ENCODE results near the gene MMP17.

The MMP17 gene

DNA sequence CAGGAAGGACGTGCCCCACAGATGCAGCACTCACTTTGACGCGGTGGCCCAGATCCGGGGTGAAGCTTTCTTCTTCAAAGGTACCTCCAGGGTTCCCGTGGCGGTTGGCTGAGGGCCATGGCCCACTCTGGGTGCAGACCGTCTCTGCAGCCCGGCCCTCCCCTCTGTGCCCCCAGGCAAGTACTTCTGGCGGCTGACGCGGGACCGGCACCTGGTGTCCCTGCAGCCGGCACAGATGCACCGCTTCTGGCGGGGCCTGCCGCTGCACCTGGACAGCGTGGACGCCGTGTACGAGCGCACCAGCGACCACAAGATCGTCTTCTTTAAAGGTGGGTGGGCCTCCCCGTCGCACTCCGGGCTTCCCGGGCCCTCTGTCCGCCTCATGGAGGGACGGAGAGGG, 16.9 kb downstream of the MMP17 start:
- no peak for DNase-seq (ENCODE audit: low read depth)
- TF ChIP-seq, protein P1, sequence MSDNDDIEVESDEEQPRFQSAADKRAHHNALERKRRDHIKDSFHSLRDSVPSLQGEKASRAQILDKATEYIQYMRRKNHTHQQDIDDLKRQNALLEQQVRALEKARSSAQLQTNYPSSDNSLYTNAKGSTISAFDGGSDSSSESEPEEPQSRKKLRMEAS (IDR thresholded peaks at IDR 0.05; ENCODE audit: low read depth, low read length), result no peak
- TF ChIP-seq, protein P2, sequence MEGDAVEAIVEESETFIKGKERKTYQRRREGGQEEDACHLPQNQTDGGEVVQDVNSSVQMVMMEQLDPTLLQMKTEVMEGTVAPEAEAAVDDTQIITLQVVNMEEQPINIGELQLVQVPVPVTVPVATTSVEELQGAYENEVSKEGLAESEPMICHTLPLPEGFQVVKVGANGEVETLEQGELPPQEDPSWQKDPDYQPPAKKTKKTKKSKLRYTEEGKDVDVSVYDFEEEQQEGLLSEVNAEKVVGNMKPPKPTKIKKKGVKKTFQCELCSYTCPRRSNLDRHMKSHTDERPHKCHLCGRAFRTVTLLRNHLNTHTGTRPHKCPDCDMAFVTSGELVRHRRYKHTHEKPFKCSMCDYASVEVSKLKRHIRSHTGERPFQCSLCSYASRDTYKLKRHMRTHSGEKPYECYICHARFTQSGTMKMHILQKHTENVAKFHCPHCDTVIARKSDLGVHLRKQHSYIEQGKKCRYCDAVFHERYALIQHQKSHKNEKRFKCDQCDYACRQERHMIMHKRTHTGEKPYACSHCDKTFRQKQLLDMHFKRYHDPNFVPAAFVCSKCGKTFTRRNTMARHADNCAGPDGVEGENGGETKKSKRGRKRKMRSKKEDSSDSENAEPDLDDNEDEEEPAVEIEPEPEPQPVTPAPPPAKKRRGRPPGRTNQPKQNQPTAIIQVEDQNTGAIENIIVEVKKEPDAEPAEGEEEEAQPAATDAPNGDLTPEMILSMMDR (IDR thresholded peaks at IDR 0.05; ENCODE audit: low read depth, low read length), result no peak
- TF ChIP-seq MYC (IDR thresholded peaks at IDR 0.05; ENCODE audit: low read depth, low read length), result no peak
- no peak for TF ChIP-seq POLR2A (IDR thresholded peaks at IDR 0.05; ENCODE audit: extremely low read depth, insufficient read length)
- H3K4me3 ChIP-seq (ENCODE audit: low read depth, low read length), result no peak overlapping the region

DNA sequence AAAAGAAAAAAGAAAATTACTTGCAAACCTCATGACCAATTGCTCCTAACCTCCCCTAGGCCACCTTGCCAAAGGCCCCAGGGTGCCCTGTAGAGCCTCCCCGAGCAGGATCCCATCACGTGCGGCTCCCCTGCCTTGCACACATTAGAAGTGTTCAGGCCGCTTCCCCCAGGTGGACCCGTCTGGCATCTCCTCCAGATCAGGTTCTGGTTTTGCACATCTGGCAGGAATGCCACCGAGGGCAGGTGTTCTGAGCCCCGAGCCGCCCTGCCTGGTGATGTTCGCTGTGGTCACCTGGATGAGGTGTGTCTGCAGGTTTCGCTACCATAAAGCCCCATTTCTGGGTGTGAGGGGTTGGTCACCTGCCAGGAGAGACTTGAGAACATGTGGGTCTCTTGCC, 19.3 kb downstream of the MMP17 start:
- TF ChIP-seq POLR2A (IDR thresholded peaks at IDR 0.05; ENCODE audit: extremely low read depth, insufficient read length), result no peak
- no peak for DNase-seq (ENCODE audit: low read depth)
- no peak overlapping the region for H3K4me3 ChIP-seq (ENCODE audit: low read depth, low read length)

DNA sequence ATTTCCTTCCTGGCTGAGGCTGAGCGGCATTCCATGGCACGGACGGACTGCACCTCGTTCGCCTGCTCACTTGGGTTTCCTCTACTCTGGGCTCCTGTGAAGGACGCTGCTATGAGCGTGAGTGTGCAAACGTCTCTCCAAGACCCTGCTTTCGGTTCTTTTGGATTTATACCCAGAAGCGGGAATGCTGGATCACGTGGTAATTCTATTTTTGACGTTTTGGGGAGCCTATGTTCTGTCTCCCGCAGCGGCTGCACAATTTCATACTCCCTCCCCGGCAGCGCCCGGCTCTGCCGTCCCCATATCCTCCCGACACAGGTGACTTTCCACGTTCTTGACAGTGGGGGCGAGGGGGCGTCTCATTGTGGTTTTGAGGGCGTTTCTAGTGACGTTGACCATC, 20.6 kb downstream of the MMP17 start:
- TF ChIP-seq, protein P2 (IDR thresholded peaks at IDR 0.05; ENCODE audit: low read depth, low read length), result no peak
- TF ChIP-seq POLR2A (IDR thresholded peaks at IDR 0.05; ENCODE audit: extremely low read depth, insufficient read length) (no peak), MYC (IDR thresholded peaks at IDR 0.05; ENCODE audit: low read depth, low read length) (no peak)
- TF ChIP-seq, protein P1 (IDR thresholded peaks at IDR 0.05; ENCODE audit: low read depth, low read length), result no peak
- DNase-seq (ENCODE audit: low read depth), result no peak
- H3K4me3 ChIP-seq (ENCODE audit: low read depth, low read length), result no peak overlapping the region

DNA sequence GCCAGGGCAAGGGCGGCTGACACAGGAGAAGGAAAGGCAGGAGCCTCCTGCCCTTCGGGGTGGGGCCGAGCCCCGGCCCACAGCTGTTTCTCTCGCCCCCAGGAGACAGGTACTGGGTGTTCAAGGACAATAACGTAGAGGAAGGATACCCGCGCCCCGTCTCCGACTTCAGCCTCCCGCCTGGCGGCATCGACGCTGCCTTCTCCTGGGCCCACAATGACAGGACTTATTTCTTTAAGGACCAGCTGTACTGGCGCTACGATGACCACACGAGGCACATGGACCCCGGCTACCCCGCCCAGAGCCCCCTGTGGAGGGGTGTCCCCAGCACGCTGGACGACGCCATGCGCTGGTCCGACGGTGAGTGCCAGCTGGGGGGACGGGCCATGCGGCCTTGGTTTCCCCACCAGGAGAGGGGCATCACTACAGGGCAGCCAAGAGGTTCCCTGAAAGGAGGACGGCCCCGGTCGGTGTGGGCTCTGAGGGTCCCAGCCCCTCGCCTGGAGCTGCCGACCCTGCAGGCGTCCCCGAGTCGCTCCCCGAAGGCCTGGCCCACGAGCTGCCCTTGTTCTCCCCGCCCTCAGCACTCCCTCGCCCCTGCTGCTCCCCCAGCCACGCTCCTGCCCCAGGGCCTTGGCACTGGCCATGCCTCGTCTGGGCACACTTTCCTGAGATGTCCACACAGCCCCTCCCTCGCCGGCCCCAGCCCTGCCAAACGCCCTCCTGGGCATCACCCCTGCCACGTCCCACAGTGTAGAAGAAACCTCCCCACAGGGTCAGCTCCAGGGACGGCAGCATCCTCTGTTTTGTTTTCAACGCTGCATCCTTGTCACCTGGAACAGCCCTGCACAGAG, 21.7 kb downstream of the MMP17 start:
- no peak overlapping the region for H3K4me3 ChIP-seq (ENCODE audit: low read depth, low read length)
- no peak for DNase-seq (ENCODE audit: low read depth)
- TF ChIP-seq, protein P2 (IDR thresholded peaks at IDR 0.05; ENCODE audit: low read depth, low read length), result no peak
- TF ChIP-seq MYC (IDR thresholded peaks at IDR 0.05; ENCODE audit: low read depth, low read length) (no peak), POLR2A (IDR thresholded peaks at IDR 0.05; ENCODE audit: extremely low read depth, insufficient read length) (no peak)
- TF ChIP-seq, protein P1 (IDR thresholded peaks at IDR 0.05; ENCODE audit: low read depth, low read length), result no peak

DNA sequence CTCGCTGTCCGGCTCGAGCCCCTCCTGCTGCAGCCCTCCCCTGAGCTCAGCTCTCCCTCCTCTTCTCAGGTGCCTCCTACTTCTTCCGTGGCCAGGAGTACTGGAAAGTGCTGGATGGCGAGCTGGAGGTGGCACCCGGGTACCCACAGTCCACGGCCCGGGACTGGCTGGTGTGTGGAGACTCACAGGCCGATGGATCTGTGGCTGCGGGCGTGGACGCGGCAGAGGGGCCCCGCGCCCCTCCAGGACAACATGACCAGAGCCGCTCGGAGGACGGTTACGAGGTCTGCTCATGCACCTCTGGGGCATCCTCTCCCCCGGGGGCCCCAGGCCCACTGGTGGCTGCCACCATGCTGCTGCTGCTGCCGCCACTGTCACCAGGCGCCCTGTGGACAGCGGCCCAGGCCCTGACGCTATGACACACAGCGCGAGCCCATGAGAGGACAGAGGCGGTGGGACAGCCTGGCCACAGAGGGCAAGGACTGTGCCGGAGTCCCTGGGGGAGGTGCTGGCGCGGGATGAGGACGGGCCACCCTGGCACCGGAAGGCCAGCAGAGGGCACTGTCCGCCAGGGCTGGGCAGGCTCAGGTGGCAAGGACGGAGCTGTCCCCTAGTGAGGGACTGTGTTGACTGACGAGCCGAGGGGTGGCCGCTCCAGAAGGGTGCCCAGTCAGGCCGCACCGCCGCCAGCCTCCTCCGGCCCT, 22.8 kb downstream of the MMP17 start:
- no peak overlapping the region for H3K4me3 ChIP-seq (ENCODE audit: low read depth, low read length)
- no peak for DNase-seq (ENCODE audit: low read depth)
- no peak for TF ChIP-seq MYC (IDR thresholded peaks at IDR 0.05; ENCODE audit: low read depth, low read length)
- TF ChIP-seq POLR2A (IDR thresholded peaks at IDR 0.05; ENCODE audit: extremely low read depth, insufficient read length), result no peak
- TF ChIP-seq, protein P1 (IDR thresholded peaks at IDR 0.05; ENCODE audit: low read depth, low read length), result no peak
- TF ChIP-seq, protein P2 (IDR thresholded peaks at IDR 0.05; ENCODE audit: low read depth, low read length), result no peak

Data from NB4 (cell line).